Fibroblast of peridontal ligament (primary cell): Measurements from ENCODE around the gene SLC5A11.
"Not testable (repeated sequence)": the region's sequence is repeated elsewhere in the genome, so short reads cannot be mapped to it uniquely, and the experiment has no call there.

Experiments used
- DNase-seq: peaks from one replicate; pipeline ENCODE4 v3.0.0-alpha.2; 2010; ENCODE audit errors: extremely low read depth

The SLC5A11 gene

GRCh38 chr16:24836836-24837235 is 8.9 kb upstream of the SLC5A11 start:
- no peak for DNase-seq

GRCh38 chr16:24837969-24838368 is 7.8 kb upstream of the SLC5A11 start:
- no peak for DNase-seq

GRCh38 chr16:24838554-24839266 is 7.1 kb upstream of the SLC5A11 start:
- DNase-seq: peak; percentile 77

- DNase-seq: no peak
Measured at GRCh38 chr16:24839347-24839972, 6.3 kb upstream of the SLC5A11 start.

- no peak for DNase-seq
Measured at GRCh38 chr16:24841291-24841690, 4.5 kb upstream of the SLC5A11 start.

GRCh38 chr16:24844101-24845030 is 1.4 kb upstream of the SLC5A11 start:
- no peak for DNase-seq

GRCh38 chr16:24845031-24845365 is 765 bp upstream of the SLC5A11 start:
- DNase-seq: not testable (repeated sequence)

GRCh38 chr16:24846548-24847357 is 990 bp downstream of the SLC5A11 start:
- no peak for DNase-seq

GRCh38 chr16:24847358-24847664 is 1.5 kb downstream of the SLC5A11 start:
- no peak for DNase-seq

GRCh38 chr16:24848065-24848464 is 2.3 kb downstream of the SLC5A11 start:
- peak; percentile 61 for DNase-seq

- DNase-seq: no peak
Measured at GRCh38 chr16:24849641-24850040, 3.9 kb downstream of the SLC5A11 start.

- DNase-seq: peak; percentile 54
Measured at GRCh38 chr16:24850289-24850938, 4.7 kb downstream of the SLC5A11 start.

GRCh38 chr16:24851700-24852099 is 5.9 kb downstream of the SLC5A11 start:
- DNase-seq: no peak

GRCh38 chr16:24852281-24852721 is 6.5 kb downstream of the SLC5A11 start:
- no peak for DNase-seq

GRCh38 chr16:24853169-24853824 is 7.5 kb downstream of the SLC5A11 start:
- DNase-seq: no peak

GRCh38 chr16:24853830-24854229 is 8.1 kb downstream of the SLC5A11 start:
- DNase-seq: peak; percentile 59

GRCh38 chr16:24854607-24855171 is 8.9 kb downstream of the SLC5A11 start:
- DNase-seq: no peak

- no peak for DNase-seq
Measured at GRCh38 chr16:24855678-24856077, 9.9 kb downstream of the SLC5A11 start.

GRCh38 chr16:24856871-24857270 is 11.1 kb downstream of the SLC5A11 start:
- DNase-seq: not testable (repeated sequence)
